Measurements from ENCODE around the gene ADGRA3.

DNA sequence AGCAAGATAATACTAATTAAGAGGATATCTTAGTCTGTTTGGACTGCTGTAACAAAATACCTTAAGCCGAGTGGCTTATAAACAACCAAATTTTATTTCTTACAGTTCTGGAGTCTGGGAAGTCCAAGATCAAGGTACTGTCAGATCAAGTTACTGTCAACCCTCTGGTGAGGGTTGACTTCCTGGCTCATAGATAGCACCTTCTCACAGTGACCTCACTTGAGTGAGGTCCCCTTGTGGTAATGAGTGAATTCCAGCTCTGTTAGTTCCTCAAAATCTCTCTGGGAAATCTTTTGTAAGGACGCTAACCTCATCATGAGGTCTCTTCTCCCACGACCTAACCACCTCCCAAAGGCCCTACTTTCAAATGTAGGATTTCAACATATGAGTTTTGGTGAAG is 36.9 kb upstream of the ADGRA3 start:
- TF ChIP-seq CTCF (IDR thresholded peaks at IDR 0.05; ENCODE audit: insufficient read depth, low read length, poor library complexity, severe bottlenecking) (no peak), EZH2phosphoT487 (conservative IDR thresholded peaks at IDR 0.05; ENCODE audit: low read length) (no peak)

Data from SU-DHL-6 (cell line).